ENCODE results near the gene C17orf107. TPM values are rescaled to one million over a fixed set of nuclear protein-coding genes. Genes with fewer than 3 reads are reported as not detected.
A peak's percentile ranks its signal among the peaks of the same experiment; 100 is the strongest.

C17orf107 gene
- total RNA-seq, 2 donors from 2014 or later: 5.2 to 11.9 TPM

GRCh38 chr17:4947010-4947410 lies 47.7 kb downstream of the C17orf107 start:
- Histone ChIP-seq H3K4me3 (peak overlapping the region; percentile 55 to 91), H3K9me3 (no peaks in the 10 kb centered on the region), H3K4me1 (peaks cover 34% of the 10 kb centered on the region), H3K27me3 (no peaks in the 10 kb centered on the region), H3K36me3 (replicated peaks in 1 of 2; ENCODE audit: insufficient read depth in 1 of 2, low read depth in 2 of 2) (peaks cover 0 to 4% of the 10 kb centered on the region in 2 donors), H3K27ac (peak overlapping the region; percentile 93 to 99 (median 96))
- intact Hi-C loops (cut with DNase I): no loop called here
- WGBS, 2 donors: 2% methylated on average over 7 of the region's 7 CpGs
- DNase-seq (no peak), ATAC-seq (no peak)
- TF ChIP-seq POLR2A (IDR thresholded peaks at IDR 0.05): no peak
- TF ChIP-seq, protein P1, sequence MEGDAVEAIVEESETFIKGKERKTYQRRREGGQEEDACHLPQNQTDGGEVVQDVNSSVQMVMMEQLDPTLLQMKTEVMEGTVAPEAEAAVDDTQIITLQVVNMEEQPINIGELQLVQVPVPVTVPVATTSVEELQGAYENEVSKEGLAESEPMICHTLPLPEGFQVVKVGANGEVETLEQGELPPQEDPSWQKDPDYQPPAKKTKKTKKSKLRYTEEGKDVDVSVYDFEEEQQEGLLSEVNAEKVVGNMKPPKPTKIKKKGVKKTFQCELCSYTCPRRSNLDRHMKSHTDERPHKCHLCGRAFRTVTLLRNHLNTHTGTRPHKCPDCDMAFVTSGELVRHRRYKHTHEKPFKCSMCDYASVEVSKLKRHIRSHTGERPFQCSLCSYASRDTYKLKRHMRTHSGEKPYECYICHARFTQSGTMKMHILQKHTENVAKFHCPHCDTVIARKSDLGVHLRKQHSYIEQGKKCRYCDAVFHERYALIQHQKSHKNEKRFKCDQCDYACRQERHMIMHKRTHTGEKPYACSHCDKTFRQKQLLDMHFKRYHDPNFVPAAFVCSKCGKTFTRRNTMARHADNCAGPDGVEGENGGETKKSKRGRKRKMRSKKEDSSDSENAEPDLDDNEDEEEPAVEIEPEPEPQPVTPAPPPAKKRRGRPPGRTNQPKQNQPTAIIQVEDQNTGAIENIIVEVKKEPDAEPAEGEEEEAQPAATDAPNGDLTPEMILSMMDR (IDR thresholded peaks at IDR 0.05): no peak

GRCh38 chr17:4947411-4948165 lies 48.3 kb downstream of the C17orf107 start:
- Histone ChIP-seq H3K4me1 (peaks cover 34% of the 10 kb centered on the region), H3K9me3 (no peaks in the 10 kb centered on the region), H3K27me3 (no peaks in the 10 kb centered on the region), H3K27ac (peak overlapping the region; percentile 93 to 99 (median 96)), H3K36me3 (replicated peaks in 1 of 2; ENCODE audit: insufficient read depth in 1 of 2, low read depth in 2 of 2) (peaks cover 0 to 4% of the 10 kb centered on the region in 2 donors), H3K4me3 (peak overlapping the region; percentile 55 to 91)
- WGBS, 2 donors: 0 to 1% methylated on average over 9 to 53 of the region's 56 CpGs
- peak; percentile 45 to 54 (median 48) for DNase-seq
- ATAC-seq: peak; percentile 30
- intact Hi-C loops (cut with DNase I): no loop called here
- no peak for TF ChIP-seq POLR2A (IDR thresholded peaks at IDR 0.05)
- TF ChIP-seq, protein P1 (IDR thresholded peaks at IDR 0.05): no peak

DNA sequence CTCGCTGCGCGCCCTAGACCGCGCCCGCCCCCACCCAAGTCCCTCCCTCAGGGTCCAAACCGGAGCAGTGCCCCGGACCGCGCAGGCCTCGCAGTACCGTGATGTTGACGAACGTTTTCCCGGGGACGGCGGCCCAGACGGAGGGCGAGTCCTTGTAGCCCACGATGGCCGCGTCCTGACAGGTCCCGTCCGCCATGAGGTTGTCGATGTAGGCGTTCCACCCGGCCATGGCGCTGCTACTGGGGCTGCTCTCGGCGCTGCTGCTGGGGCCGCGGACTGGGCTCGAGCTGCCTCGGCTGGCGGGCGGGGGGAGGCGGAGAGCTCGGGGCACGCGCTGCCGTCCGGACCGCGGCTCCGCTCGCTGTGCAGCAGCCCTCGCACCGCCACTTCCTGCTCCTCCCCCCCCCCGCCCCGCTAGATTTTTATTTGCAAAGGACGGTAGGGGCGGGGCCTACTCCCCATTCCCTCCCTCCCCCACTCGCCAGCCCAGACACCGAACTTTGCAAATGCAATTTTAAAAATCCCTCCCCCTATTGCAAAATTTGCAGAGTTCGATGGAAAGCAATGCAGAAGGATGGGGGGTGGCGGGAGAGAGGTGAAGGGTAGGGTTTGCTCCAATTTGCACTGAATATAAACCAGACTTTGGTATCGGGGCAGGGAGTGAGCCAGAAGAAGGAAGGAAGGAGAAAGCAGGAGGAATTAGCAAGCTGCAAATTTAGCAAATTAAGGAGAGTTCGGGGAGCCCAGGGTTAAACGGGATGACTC lies 49.0 kb downstream of the C17orf107 start, which contains the start of gene PFN1:
Gene PFN1, minus strand, starts transcription at position 365 of the 765 bp plus-strand sequence. Its CDS starts 136 bp downstream, at position 229.
- H3K27ac ChIP-seq: peak within 1 kb of the TSS; percentile 93 to 99 (median 96)
- no peaks in the 10 kb centered on the region for H3K36me3 ChIP-seq (replicated peaks in 1 of 2; ENCODE audit: insufficient read depth in 1 of 2, low read depth in 2 of 2)
- WGBS, 2 donors: 0% methylated on average over 8 to 54 of the region's 59 CpGs
- DNase-seq (peak; percentile 91 to 95 (median 93)), ATAC-seq (peak; percentile 78)
- H3K4me1 ChIP-seq: peaks cover 34% of the 10 kb centered on the region
- H3K27me3 ChIP-seq: no peaks in the 10 kb centered on the region
- intact Hi-C loops (cut with DNase I): no loop called here
- no peaks in the 10 kb centered on the region for H3K9me3 ChIP-seq
- H3K4me3 ChIP-seq: peak within 1 kb of the TSS; percentile 61 to 91
- TF ChIP-seq, protein P1 (IDR thresholded peaks at IDR 0.05): no peak
- peak; percentile 83 to 90 (median 87) for TF ChIP-seq POLR2A (IDR thresholded peaks at IDR 0.05)

DNA sequence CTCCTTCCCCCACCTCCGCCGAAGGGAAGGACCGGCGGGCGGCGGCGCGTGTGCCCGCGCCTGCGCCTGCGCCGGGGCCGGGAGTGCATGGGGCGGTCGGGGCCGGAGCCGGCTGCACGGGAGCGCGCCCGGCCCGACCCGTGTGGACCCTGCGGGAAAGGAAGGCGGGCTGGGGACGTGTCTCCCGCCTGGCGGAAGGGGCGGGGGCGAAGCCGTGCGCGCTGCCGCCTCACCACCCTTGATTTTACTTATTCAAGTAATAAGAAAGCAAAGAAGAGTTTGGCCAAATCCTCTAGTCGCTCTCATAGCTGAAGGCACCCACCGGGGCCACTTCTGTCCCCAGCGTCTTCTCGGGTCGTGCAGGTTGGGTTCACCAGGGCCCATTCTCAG lies 49.6 kb downstream of the C17orf107 start:
- no peaks in the 10 kb centered on the region for H3K36me3 ChIP-seq (replicated peaks in 1 of 2; ENCODE audit: insufficient read depth in 1 of 2, low read depth in 2 of 2)
- peaks cover 34% of the 10 kb centered on the region for H3K4me1 ChIP-seq
- no peaks in the 10 kb centered on the region for H3K27me3 ChIP-seq
- intact Hi-C loops (cut with DNase I): no loop called here
- peak; percentile 77 to 86 (median 80) for DNase-seq
- H3K27ac ChIP-seq: peak overlapping the region; percentile 93 to 99 (median 96)
- peak overlapping the region; percentile 34 to 61 for H3K4me3 ChIP-seq
- TF ChIP-seq, protein P1 (IDR thresholded peaks at IDR 0.05): no peak
- peak; percentile 6 to 35 (median 19) for TF ChIP-seq POLR2A (IDR thresholded peaks at IDR 0.05)
- WGBS, 2 donors: 0 to 1% methylated on average over 15 to 40 of the region's 40 CpGs
- peak; percentile 77 for ATAC-seq
- H3K9me3 ChIP-seq: no peaks in the 10 kb centered on the region

Data from body of pancreas (tissue), 4 donors.